NCI-H446 (cell line): ENCODE data around the gene DPM2.

Source experiments
- DNase-seq, 2 experiments: peaks; one replicate each; lab custom pipeline; 2025; lab: John Stamatoyannopoulos, UW

The DPM2 gene

DNA sequence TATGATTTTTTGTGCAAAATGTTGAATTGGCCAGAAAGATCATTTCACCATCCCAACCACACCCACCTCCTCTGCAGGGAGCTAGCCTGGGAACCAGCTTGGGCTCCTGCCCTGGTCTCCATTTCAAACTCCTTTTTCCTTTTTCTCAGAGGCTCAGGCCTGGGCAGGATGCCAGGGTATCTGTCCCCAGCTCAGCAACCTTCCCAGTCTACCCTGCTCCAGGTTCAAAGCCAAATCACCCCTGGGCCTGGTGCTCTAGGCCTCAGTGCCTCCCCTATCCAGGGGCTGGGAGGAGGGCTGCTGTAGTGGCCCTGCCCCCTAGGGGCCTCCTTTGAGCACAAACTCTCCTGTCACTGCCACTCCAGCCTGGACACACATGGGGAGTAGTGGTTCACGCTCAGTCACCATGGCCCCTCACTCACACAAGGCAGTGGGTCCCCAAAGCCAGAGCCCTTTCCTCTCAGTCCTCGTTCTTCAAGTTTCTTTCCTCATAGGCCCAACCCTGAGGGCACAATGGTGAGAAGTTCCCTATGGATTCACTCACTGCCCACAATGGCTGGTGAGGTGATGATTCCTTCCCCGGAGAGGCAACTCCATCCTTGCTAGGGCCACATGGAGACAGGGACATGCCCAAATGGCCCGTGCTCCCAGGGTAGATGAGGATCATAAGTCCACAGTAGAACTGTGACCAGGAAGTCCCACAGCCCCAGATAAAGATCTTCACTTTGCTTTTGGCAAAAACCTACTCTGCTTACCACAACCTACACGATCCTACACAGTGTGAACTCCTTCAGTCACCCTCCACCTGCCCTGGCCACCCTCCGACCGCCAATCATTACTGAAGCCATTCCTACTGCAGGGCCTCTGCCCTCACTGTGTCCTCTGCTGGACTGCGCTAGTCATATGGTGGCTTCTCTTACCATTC lies 19.2 kb downstream of the DPM2 start:
- DNase-seq = peak in 1 of 2 experiments; percentile 44

DNA sequence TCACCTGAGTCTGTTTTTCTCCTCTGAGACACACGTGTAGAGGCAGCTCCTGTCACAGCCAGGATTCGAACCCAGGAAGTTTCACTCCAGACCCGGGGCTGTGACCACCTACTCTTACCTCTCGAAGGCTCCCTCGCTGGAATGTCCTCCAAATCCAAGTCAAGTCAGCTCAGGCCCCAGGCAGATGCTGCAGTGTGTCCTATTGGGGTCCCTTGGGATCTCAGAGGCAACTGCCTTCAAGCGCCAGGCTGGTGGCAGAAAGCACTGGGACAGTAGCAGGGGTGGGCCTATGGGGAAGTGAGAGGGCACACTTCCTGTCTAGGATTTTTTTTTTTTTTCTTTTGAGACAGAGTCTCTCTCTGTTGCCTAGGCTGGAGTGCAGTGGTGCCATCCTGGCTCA lies 20.1 kb downstream of the DPM2 start:
- DNase-seq = no peak

DNA sequence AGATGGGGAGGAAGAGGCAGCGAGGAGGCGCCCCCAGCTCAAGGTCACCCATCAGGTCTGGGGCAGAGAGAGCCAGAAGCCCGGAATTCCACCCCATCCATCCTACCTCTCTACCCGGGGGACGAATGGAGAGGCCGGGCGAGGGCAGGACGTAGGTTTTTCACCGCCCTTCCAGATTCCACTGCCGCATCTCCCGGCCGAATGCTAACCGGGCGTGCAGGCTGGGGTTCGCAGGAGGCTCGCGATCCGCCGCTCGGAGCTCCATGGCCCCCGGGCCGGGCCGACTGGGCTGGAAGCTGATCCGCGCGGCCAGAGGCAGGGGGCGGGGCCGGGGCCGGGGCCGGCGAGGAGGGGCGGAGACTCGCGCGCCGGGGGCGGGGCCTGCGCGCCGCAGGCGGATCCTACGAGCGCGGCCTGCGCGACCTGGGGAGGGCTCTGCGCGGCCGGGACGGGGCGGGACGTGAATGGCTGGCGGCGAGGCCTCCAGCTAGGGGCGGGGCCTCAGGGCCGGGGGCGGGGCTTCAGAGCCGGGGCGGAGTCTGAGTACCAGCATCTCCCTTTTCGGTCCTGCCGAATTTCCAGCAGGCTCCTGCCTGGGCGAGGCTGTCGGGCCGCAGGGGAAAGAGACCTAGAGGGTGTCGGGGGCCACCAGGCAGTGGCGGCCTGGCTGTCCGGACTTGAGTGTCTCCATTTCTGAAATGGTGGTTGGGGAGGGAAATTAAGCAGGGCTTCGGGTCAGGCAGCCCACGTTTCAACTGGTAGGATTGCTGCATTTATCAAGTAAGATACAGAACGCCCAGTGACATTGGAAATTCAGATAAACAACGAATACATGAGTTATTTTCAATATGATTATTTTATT lies 20.7 kb downstream of the DPM2 start, which contains the start of gene ST6GALNAC4:
TSS of gene ST6GALNAC4 (minus strand) at position 322 of the 862 bp plus-strand sequence. CDS start 622 bp downstream, outside the sequence.
- DNase-seq = peak; percentile 20 to 87

DNA sequence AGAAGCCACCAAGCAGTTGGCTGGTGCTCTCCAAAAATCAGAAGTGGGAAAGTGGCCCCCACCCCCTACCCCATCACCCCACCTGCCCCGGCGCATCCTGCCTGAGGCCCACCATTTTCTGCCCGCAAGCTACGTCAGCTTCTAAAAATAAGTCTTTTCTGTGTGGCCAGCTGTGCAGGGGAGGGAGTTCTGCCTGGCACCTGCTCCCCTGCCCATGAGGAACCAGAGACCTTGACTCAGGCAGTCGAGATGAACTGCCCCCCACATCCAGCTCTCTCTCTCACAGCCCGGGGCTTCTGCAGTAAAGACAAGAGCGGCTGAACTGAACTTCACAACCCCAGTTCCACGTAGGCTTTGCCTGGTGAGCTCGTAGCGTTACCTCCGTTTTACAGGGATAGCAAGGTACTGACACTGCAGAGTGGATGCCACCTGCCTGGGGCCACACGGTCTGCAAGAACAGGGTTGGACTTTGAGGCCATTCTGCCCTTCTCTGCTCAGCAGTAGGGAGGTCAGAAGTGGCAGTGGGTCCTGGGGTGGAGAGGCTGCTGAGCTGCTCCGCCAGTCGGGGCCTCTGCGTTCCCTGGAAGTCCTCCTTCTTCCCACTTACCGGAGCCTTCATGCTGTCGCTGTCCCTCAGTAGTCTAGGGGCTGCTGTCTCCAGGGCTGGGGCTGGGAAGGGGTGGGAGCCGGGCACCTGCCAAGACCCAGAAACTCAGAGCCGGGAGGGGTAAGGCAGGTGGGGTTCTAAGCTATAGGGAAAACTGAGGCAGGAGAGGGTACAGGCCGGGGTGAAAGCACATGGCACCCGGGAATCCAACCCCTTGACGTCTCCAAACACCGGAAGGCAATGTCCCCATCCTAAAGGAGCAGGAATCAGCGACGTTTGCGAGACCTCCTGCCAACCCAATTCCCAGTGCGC lies 21.6 kb downstream of the DPM2 start:
- no peak for DNase-seq

DNA sequence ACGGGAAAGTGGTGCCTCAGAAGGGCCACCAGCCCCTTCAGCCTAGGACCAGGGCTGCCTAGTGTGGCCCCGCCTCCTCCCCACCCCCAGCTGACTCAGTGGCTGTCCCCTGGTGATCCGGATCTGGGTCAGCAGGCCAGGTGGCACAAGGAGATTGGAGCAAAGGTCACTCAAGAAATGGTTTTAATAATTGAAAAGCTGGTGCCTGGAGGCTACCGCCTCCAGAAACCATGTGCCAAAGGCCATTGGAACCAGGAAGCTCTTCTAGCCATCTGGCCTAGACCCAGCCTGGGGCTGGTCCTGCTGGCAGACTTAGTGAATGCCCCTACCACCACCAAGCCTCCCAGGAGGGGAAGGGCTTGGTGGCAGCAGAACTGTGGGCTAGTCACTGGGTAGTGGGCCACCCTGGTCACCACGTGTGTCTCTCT lies 22.3 kb downstream of the DPM2 start:
- no peak for DNase-seq

DNA sequence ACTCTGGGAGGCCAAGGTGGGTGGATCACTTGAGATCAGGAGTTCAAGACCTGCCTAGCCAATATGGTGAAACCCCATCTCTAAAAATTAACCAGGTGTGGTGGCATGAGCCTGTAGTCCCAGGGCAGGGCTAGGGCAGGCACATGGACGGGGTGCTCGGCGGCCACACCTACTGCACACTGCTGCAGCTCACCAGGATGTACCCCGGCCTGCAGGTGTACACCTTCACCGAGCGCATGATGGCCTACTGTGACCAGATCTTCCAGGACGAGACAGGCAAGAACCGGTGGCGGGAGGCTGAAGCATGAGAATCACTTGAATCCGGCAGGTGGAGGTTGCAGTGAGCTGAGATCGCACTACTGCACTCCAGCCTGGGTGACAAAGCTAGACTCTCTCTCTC lies 24.0 kb downstream of the DPM2 start:
- no peak for DNase-seq

DNA sequence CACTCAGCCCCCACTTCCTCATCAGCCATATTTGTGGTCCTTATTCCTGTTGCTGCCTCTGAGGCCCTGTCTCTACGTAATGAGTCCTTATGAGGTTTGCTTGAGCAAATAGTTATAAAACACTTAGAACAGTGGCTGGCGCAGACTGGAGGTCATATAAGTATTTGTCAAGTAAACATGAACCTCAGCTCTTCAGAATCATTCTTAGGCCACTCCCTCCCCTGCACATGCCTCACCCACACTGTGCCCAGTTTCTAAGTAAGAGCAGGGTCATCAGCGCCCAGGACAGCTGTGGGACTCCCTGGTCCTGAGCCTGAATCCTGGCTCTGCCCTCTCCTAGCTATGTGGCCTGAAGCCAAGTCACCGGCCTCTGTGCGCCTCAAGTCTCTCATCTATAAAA lies 24.8 kb downstream of the DPM2 start:
- no peak for DNase-seq

DNA sequence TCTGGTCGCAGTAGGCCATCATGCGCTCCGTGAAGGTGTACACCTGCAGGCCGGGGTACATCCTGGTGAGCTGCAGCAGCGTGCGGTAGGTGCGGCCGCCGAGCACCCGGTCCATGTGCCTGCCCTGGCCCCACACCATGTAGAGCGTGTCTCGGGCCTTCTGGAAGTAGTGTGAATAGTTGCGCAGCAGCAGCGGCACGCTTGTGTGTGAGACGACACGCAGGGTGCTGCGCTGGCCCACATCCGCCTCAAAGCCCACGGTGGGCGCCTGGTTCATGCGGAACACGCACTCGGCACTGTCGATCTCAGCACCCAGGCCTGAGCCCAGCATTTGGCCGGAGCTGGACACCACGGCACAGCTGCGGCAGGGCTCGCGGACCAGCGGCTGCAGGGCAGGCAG lies 25.4 kb downstream of the DPM2 start:
- DNase-seq = no peak

DNA sequence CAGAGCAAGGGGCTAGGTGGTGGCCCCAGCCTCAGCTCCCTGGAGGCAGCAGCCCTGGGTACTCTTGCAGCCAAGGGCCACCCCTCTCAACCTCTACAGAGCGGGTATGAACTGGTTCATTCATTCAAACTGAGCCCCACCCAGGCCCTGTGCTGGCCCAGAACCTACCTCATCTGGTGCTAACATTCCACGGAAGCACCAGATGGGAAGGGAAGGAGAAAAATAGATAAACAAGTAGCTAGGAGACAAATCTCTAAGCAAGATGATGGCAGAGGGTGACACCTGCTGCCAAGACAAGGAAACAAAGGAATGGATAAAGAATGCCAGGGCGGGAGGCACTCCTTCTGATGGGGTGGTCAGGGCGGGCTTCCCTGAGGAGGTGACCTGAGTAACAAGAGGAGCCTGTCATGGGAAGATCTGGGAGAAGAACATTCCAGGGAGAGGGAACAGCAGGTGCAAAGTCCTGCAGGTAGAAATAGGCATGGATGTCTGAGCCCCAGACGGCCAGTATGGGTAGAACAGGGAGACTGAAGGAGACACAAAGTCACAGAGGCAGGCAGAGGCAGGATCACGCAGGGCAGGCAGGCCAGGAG lies 26.9 kb downstream of the DPM2 start:
- peak in 1 of 2 experiments; percentile 19 for DNase-seq

DNA sequence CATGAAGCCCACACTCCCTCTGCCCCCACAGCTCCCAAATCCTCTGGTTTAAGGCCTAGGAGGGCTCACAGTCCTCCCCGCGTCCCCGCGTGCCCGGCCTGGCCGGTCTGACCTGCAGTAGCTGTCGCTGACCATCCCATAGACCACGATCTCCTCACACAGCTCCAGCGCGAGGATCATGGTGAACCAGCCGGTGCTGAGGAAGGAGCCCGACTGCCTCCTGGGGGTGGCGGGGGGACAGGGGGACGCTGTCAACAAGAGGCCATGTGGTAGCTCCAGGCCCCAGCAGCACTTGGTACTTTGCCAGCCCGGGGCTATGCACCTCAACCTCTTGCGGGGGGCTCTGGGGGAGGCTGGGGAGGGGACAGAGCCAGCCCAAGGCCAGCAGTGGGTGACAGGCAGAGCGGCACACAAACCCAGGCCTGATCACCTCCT lies 27.8 kb downstream of the DPM2 start:
- no peak for DNase-seq

DNA sequence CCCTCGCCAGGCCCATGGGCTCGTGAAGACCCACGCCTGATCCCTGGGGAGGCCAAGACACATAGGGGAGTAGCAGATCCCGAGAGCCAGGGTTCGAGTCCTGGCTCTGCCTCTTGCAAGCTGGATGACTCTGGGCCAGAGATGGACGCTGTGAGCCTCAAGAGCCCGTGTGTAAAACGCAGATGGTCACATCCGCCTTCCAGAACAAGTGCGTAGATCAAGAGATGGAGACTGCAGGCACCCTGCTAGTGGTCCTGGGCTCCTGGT lies 29.1 kb downstream of the DPM2 start:
- no peak for DNase-seq

DNA sequence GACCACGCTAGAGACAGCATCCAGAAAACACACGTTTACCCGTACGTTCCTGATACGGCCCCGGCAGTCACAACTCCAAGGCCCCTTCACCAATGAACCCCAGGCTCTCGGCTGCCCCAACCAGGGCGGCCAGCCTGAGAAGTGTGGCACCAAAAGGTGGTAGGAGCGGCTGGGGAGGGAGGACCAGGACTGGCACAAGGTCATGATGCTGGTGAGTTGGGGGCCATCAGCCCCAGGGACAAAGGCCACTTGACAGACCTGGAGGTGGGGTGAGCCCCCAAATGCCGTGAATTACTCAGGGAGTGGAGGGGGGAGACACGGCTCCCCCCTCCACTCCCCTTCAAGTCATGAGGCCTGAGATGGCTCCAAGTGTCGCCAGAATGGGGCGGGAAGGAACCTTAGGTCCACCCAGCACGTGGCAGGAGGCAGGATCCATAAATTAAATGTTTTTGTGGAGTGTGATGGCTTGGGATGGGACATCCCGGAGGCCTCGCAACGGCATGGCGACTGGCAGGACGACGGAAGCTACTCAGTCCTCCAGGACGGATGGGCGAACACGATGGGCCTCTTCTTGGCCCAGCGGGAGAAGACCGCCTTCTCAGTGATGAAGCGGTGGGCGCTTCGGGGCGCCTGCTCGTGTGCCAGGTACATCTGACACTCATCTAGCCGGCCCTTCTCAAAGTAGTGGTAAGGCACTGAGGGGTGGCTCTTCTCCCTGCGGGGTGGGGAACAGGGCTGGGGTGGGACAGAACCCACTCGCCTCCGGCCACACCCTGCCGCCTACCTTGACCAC lies 29.6 kb downstream of the DPM2 start:
- DNase-seq = no peak

DNA sequence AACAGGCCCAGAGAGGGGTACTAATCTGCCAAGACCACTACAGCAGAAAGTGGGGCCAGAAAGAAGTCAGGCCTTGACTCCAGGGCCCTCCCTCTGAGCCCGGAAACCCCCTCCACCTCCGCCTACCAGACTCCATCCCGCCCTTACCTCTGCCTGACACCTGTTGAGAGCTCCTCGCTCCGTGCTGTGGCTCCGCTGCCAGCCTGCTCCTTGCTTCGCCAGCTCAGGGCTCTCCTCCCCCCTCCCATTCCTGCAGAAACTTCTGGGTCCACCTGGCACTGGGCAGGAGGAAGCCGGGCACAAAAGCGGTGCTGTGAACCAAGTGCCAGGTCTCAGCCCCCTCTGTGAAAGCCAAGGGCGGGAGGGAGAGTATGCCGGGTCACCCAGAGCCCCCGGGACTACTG lies 31.9 kb downstream of the DPM2 start:
- DNase-seq = no peak

DNA sequence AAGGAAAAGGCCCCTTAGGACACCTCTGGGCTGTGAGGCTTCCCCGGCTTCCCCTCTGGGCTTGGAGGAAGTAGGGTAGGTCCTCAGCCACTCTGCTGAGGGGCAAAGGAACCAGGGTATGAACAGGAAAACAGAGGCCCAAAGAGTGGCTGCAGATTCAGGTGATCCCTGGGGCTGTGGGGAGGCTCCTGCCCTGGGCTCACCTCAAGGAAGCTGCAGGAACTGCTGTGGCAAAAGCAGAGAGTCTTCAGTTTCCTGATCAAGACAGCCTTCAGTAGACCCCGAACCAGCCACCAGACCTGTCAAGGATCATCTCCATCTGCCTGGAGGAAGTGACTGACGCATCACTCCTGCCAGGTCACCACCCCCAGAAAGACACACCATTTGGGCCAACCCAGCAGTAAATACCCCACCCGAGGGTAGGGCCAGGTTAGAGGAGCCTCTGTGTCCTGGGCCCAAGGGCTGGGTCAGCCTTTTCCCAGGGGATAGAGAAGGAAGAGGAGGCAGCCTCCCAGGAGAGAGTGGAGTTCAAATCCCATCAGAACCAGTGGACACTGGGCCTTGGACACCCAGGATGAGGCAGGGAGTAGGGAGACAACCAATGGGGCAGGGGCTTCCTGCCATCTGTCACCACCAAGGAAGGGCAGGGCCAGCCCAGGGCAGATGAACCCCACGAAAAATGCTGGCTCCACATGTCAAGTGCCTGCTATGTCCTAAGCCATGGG lies 32.5 kb downstream of the DPM2 start:
- DNase-seq = no peak

DNA sequence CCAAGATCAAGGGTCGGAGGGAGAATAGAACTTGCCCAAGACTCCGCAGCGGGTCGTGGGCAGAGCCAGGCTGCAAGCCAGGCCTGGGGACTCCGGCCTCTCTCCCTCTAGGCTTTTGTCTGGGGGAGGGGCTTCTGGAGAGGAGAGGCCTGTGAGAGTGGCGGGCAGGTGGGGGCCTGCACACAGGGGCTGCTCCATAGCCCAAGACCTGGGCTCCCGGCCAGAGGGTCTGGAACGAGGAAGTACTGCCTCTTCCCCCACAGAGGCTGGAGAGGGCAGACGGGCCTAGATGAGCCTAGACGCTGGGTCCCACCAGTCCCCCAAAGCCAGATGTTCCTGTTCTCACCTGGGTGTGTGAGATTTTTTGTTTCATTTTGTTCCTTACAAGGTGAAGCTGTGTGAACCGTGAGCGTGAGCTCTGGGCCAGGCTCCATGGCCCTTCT lies 33.1 kb downstream of the DPM2 start:
- no peak for DNase-seq

DNA sequence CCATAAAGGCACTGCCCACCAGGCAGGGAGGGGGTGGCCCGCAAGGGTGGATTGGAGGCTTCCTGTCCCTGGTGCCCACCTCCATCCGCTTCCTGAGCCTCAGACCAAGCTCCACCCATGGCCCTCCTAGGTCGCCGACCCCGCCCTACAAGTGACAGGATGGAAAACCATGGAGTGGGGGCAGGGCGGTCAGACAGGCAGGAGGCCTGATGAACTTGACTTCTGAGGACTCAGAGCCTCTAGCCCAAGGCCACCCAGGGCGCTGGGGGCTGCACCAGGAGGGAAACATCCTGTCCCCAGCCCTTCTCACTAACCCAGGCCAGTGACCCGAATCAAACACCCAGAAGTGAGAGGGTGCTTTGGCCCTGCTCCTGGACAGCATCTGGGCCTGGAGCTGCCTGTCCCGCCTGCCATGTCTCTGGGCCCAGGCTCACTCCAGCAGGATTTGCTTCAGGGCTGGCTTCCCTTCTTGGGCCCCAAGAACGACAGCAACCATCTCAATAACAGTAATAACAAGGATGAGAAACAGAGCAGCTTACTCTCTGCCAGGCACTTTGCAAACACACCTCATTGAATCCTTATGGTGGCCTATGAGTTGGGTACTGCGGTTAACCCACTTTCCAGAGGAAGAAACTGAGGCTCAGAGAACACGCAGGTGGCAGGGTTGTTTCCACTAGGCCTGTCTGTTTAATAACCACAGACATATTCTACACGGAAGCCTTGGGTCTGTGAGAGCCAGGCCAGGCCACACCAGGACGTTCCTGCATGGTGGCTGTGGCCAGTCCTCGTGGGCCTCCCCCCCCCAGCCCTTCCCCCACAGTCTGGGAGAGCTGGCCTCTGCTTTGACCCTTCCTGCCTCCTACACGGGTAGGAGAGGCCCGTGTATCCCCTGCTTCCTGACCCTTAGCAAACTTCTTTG lies 33.8 kb downstream of the DPM2 start:
- no peak for DNase-seq

DNA sequence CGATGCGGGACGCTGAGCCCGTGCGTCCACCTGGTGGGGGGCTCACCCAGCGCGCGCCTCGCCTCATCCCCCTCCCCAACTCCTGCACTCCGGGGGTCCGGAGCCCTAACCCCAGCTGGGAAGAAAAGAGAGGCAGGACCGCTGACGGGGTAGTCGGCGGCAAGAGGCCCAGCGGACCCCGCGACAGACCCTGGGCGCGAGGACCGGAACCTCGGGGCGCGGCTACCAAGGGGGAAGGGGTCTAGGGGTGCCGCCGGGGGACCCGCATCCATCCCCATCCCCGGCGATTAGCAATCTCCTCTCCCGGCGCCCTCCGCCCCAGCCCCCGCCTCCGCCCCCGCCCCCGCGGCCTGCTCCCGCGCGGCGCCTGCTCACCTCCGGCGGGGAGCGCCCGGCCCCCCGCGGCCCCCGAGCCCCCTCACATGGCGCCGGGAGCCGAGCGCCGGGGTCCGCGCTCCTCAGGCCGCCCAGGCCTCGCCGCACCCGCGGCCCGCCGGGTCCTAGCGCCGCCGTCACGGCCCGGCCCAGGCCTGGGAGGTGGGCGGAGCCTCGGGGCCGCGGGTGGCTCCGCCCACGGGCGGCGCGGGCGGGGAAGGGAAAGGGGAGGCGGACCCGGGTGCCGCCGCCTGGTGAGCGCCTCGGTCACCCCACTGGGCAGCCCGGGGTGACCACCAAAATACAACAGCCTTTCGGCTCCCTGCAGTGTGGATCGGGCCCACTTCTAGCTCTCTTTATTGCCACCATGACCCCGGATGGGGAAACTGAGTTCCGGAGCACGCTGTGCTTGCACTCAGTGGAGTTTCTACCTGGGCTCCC lies 38.3 kb downstream of the DPM2 start, which contains the start of gene ST6GALNAC6:
TSS of gene ST6GALNAC6 (minus strand) at position 476 of the 816 bp plus-strand sequence. CDS start 1,622 bp downstream, outside the sequence.
- peak in 1 of 2 experiments; percentile 61 for DNase-seq
